Measurements from ENCODE around the gene TPSD1. TPM values are rescaled to one million over a fixed set of nuclear protein-coding genes. Genes with fewer than 3 reads are reported as not detected.

Gene TPSD1
- total RNA-seq, 6 experiments from 2014 or later = not detected

DNA sequence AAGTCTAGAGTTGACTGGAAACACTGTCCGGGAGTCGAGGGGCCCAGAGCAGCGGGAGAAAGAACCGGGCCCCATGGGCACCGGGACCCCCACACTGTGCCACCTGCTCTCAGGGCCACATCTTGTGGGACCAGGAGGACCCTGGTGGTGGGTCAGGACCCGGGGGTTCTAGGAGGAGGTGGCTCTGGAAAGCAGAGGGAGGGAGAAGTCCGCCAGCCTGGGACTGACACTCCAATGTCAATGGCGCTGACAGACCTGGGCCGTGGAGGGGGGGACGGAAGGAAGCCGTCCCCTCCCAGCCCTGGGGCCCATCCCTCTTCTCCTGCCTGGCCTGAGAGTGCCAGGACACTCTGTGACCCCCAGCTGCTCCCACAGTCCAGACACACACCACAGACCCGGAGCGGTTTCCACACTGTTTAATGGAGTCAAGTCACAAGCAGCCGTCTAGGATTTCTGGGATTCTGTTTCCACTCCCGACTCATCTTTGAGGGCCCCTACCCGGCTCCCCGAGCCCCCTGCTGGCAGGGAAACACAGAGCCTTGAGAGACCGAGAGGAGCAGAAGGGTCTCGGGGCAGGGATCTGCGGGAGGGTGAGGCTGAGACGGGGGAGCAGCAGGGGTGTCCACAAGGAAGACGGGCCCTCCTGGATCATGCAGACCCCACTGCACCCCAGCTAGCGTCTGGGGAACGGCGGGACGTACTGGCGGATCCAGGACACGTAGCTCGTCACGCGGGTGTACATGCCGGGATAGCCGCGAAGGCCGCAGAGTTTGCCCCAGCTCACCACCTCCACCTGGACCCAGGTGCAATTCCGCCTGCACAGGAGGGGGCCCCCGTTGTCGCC, 30.0 kb downstream of the TPSD1 start:
- no peak for DNase-seq
- no peak overlapping the region for H3K4me3 Mint-ChIP-seq
- no peaks in the 10 kb centered on the region; the same call in 1 of the 2 replicates for H3K4me1 Mint-ChIP-seq (ENCODE audit: low read depth)
- H3K27me3 Mint-ChIP-seq (ENCODE audit: insufficient read depth) = peaks cover 44% of the 10 kb centered on the region
- TF ChIP-seq CTCF (IDR thresholded peaks at IDR 0.05) = peak; percentile 23; the same call in 1 of the 2 replicates
- H3K9me3 Mint-ChIP-seq = no peaks in the 10 kb centered on the region
- H3K36me3 Mint-ChIP-seq (ENCODE audit: low read depth) = no peaks in the 10 kb centered on the region
- H3K27ac Mint-ChIP-seq = no peak overlapping the region

DNA sequence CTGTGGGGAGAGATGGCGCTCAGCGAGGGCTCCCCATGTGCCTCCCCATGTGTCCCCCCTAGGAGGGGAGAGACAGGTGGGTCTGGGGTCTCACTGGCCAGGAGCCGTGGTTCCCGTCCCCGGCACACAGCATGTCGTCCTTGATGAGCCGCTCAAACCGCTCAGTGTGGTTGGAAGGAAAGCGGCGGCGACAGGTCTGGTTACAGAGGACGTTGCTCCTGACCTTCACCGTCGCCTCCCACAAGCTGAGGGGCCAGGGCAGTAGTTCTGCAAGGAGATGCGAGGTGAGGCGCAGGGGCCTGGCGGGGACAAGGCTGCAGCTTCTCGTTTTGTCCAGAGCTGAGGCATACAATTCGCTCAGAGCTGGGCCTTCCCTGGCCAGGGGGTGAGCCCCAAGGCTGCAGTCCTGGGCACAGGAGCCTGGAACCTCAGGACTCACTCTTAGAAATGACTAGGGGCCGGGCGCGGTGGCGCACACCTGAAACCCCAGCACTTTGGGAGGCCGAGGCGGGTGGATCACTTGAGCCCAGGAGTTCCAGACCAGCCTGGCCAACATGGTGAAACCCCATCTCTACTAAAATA, 30.7 kb downstream of the TPSD1 start:
- Mint-ChIP-seq H3K27ac (no peak overlapping the region), H3K4me1 (ENCODE audit: low read depth) (no peaks in the 10 kb centered on the region; the same call in 1 of the 2 replicates), H3K27me3 (ENCODE audit: insufficient read depth) (peaks cover 52% of the 10 kb centered on the region), H3K9me3 (no peaks in the 10 kb centered on the region), H3K4me3 (no peak overlapping the region), H3K36me3 (ENCODE audit: low read depth) (no peaks in the 10 kb centered on the region)
- no peak for DNase-seq
- no peak for TF ChIP-seq CTCF (IDR thresholded peaks at IDR 0.05)

- no peak overlapping the region for H3K4me3 Mint-ChIP-seq
- DNase-seq = no peak
- no peaks in the 10 kb centered on the region; the same call in 1 of the 2 replicates for H3K4me1 Mint-ChIP-seq (ENCODE audit: low read depth)
- TF ChIP-seq CTCF (IDR thresholded peaks at IDR 0.05) = no peak
- no peaks in the 10 kb centered on the region for H3K9me3 Mint-ChIP-seq
- no peak overlapping the region for H3K27ac Mint-ChIP-seq
- peaks cover 57% of the 10 kb centered on the region for H3K27me3 Mint-ChIP-seq (ENCODE audit: insufficient read depth)
- H3K36me3 Mint-ChIP-seq (ENCODE audit: low read depth) = no peaks in the 10 kb centered on the region
Observed at GRCh38 chr16:1287982-1288670, 32.3 kb downstream of the TPSD1 start.

GRCh38 chr16:1288813-1289476, 33.1 kb downstream of the TPSD1 start:
- Mint-ChIP-seq H3K36me3 (ENCODE audit: low read depth) (no peaks in the 10 kb centered on the region), H3K27me3 (ENCODE audit: insufficient read depth) (peaks cover 54% of the 10 kb centered on the region), H3K9me3 (no peaks in the 10 kb centered on the region), H3K27ac (no peak overlapping the region), H3K4me1 (ENCODE audit: low read depth) (peaks cover 2% of the 10 kb centered on the region; the same call in 1 of the 2 replicates), H3K4me3 (no peak overlapping the region)
- no peak for DNase-seq
- no peak for TF ChIP-seq CTCF (IDR thresholded peaks at IDR 0.05)

- no peak overlapping the region for H3K27ac Mint-ChIP-seq
- peaks cover 8% of the 10 kb centered on the region; the same call in 1 of the 2 replicates for H3K4me1 Mint-ChIP-seq (ENCODE audit: low read depth)
- no peaks in the 10 kb centered on the region for H3K9me3 Mint-ChIP-seq
- H3K4me3 Mint-ChIP-seq = no peak overlapping the region
- DNase-seq = no peak
- no peak for TF ChIP-seq CTCF (IDR thresholded peaks at IDR 0.05)
- peaks cover 51% of the 10 kb centered on the region for H3K27me3 Mint-ChIP-seq (ENCODE audit: insufficient read depth)
- no peaks in the 10 kb centered on the region for H3K36me3 Mint-ChIP-seq (ENCODE audit: low read depth)
Observed at GRCh38 chr16:1289477-1289866, 33.6 kb downstream of the TPSD1 start.
